ENCODE results near the gene FAM81A. TPM values are rescaled to one million over a fixed set of nuclear protein-coding genes. Genes with fewer than 3 reads are reported as not detected.

Gene FAM81A
- total RNA-seq, 1 experiment from 2014 or later = not detected

DNA sequence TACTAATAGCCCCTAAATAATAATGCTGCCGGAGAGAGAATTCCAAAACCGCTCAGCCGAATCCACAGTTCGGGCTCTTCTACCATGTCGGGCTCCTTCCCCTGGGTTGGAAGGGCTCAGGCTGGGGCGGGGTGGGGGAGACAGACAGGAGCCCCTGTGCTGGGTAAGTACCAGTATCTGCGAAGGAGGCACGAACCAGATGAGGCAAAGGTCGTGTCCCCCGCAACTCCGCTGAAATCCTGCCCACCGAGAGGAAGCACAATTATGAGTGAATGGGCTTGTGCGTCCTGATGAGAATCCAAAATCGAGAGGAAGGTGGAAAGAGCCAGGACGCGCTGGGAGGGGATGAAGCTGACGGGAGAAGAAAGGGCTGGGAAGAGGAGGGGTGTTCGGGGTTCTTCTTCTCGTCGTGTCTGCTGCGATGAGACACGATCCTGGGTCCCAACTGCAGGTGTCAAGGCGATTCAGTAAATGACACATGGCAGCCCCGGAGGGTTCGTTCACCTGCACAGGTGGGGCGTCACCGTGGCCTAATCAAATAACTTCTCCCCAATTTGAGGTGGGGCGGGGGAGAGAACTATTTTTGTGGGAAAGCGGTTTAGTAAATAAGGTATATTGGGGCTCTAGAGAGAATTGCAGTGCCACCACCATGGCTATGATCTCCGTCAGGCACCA, 707 bp upstream of the FAM81A start:
- Histone ChIP-seq H3K27ac (ENCODE audit: low read length) (no peak overlapping the region), H3K36me3 (ENCODE audit: insufficient read depth, low read length) (no peaks in the 10 kb centered on the region), H3K79me2 (ENCODE audit: low read length) (no peaks in the 10 kb centered on the region), H3K9me3 (ENCODE audit: low read length) (no peaks in the 10 kb centered on the region), H3K9ac (ENCODE audit: low read length) (peak overlapping the region; percentile 63), H3K27me3 (ENCODE audit: low read length) (0 out of 2 replicates have a peak, but pooled peaks cover 4% of the 10 kb centered on the region), H3K9me2 (replicated peaks; ENCODE audit: insufficient read depth, low read length) (no peaks in the 10 kb centered on the region), H3K4me1 (ENCODE audit: low read length) (peaks cover 13% of the 10 kb centered on the region), H3K4me3 (ENCODE audit: low read length) (peak overlapping the region; percentile 75), H4K20me1 (ENCODE audit: insufficient read depth, low read depth, low read length) (no peaks in the 10 kb centered on the region), H2AFZ (ENCODE audit: low read length) (peak overlapping the region; percentile 83), H3K4me2 (ENCODE audit: low read depth, low read length, poor library complexity, severe bottlenecking) (peak overlapping the region; percentile 84)
- no peak for DNase-seq

DNA sequence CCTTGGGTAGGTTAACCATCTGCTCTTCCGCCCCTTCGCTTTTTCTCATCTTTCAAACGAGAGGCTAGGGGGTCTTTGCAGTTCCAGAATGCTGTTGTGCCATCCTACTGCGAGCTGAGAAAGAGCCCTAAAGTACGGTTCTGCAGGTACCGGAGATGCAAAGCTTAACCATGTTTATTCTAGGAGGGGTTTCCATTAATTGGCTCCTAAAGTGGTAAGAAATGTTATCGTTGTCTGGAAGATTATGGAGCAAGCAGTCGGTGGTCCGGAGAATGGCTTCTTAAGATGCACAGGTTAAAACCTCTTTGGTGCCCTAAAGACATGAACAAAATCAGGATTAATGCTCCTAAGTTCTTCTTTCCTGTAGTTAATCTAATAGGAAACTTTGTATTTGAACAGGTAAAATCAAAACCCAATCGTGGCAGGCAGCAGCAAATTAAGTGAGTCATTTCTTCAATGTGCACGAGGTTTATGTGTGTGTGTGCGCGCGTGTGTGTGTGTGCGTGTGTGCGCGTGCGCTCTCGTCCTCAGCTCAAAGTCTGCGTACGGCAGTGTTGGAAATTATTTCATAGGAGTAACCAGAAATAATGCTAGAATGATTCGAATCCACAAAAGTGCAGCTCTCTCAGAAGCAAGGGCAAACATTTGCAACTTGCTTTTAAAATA, 772 bp downstream of the FAM81A start:
- Histone ChIP-seq H3K4me3 (ENCODE audit: low read length) (peak overlapping the region; percentile 52), H3K9ac (ENCODE audit: low read length) (peak overlapping the region; percentile 28)

DNA sequence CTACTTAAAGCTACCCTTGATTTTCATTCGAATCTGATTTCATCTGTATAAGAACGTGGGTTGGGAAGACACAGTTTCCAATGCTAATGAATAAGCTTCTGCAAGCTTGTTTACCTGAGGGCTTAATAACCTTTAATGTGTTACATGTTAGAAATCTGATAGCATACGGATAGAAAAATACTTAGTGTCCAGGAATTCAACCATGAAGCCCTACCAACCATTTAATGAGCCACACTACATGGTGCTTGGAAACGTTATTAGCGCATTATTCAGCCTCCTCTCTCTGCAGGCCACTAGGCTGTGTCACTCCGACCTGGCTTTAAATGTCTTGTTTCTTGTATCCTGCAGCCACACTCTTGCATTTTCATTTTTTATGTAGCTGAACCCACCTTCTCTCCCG, 1.6 kb downstream of the FAM81A start:
- Histone ChIP-seq H3K4me3 (ENCODE audit: low read length) (no peak overlapping the region), H3K27ac (ENCODE audit: low read length) (no peak overlapping the region), H2AFZ (ENCODE audit: low read length) (no peak overlapping the region), H3K9ac (ENCODE audit: low read length) (no peak overlapping the region), H3K9me2 (replicated peaks; ENCODE audit: insufficient read depth, low read length) (no peaks in the 10 kb centered on the region), H3K9me3 (ENCODE audit: low read length) (no peaks in the 10 kb centered on the region), H3K4me2 (ENCODE audit: low read depth, low read length, poor library complexity, severe bottlenecking) (no peak overlapping the region), H3K36me3 (ENCODE audit: insufficient read depth, low read length) (no peaks in the 10 kb centered on the region), H3K27me3 (ENCODE audit: low read length) (0 out of 2 replicates have a peak, but pooled peaks cover 4% of the 10 kb centered on the region), H4K20me1 (ENCODE audit: insufficient read depth, low read depth, low read length) (no peaks in the 10 kb centered on the region), H3K79me2 (ENCODE audit: low read length) (no peaks in the 10 kb centered on the region), H3K4me1 (ENCODE audit: low read length) (peaks cover 13% of the 10 kb centered on the region)
- DNase-seq = no peak

More for the DNA sequence above, 772 bp downstream of the FAM81A start:
- 0 out of 2 replicates have a peak, but pooled peaks cover 4% of the 10 kb centered on the region for H3K27me3 ChIP-seq (ENCODE audit: low read length)
- H3K27ac ChIP-seq (ENCODE audit: low read length) = no peak overlapping the region
- H3K9me2 ChIP-seq (replicated peaks; ENCODE audit: insufficient read depth, low read length) = no peaks in the 10 kb centered on the region
- H3K4me2 ChIP-seq (ENCODE audit: low read depth, low read length, poor library complexity, severe bottlenecking) = peak overlapping the region; percentile 67
- peaks cover 13% of the 10 kb centered on the region for H3K4me1 ChIP-seq (ENCODE audit: low read length)
- H3K9me3 ChIP-seq (ENCODE audit: low read length) = no peaks in the 10 kb centered on the region
- H3K79me2 ChIP-seq (ENCODE audit: low read length) = no peaks in the 10 kb centered on the region
- no peak for DNase-seq
- no peaks in the 10 kb centered on the region for H3K36me3 ChIP-seq (ENCODE audit: insufficient read depth, low read length)
- peak overlapping the region; percentile 35; the same call in 1 of the 2 replicates for H2AFZ ChIP-seq (ENCODE audit: low read length)
- no peaks in the 10 kb centered on the region for H4K20me1 ChIP-seq (ENCODE audit: insufficient read depth, low read depth, low read length)

DNA sequence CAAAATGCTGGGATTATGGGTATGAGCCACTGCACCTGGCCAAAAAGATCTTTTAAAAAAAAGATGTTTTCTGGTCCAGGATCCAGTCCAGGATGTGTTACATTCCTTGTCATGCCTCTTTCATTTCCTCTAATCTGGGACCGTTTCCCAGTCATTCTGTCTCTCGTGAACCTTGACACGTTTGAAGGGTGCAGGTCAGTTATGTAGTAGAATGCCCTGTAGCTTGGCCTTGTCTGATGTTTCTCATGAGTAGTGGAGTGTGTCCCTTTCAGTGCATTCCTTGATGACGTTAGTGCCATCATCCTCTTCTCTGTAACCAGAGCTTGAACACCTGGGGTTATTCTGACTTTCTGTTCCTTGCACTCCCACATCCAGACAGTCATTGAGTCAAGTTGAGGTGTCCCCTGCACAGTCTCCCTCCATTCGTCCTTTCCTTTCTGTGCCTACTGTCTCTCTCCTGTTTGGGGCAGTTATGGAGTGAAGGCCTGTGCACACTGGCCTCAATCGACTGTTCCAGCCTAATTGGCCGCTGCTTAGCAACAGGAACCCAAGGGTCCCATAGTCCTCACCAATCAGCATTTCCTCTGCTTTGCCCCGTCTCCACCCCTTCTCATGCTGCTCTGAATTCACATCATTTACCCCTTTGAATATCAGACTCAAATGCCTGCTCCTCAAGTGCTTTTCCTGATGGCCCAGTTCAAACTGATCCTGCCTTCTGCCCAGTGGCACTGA, 5.5 kb downstream of the FAM81A start:
- Histone ChIP-seq H4K20me1 (ENCODE audit: insufficient read depth, low read depth, low read length) (no peaks in the 10 kb centered on the region), H3K4me2 (ENCODE audit: low read depth, low read length, poor library complexity, severe bottlenecking) (no peak overlapping the region), H3K36me3 (ENCODE audit: insufficient read depth, low read length) (no peaks in the 10 kb centered on the region)

DNA sequence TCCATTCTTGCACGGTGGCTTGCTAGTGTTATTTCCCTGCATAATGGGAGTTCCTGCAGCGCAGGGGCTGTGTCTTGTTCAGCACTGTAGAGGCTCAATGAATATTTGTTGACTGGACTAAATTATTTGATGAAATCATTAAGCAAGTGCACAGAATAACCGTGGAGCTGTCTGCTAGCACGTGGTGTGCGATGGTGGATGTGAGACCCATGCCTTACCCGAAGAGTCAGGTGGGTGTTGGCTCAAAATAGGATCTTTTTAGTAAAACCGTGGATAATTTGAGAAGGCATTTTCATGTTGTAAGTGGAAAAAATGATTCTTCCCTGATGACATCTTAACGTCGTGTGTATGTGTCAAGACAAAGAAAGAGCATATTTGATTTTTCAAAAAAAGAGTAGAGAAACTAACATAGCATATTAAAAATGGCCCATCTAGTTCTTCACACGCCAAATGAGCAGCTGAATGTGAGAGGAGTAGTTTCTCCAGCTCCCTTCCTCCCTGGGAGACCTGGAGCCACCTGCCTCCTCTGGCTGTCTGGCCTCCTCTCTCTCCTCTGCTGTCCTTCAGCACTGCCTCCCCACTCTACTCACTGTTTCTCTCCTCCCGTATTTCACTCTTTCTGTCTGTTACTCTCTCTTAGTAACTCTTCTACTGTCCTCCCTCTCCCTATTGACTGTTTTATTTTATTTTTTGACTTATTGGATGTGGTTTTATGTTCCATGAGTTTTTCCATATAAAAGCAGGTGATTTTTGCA, 6.3 kb downstream of the FAM81A start:
- Histone ChIP-seq H3K4me3 (ENCODE audit: low read length) (no peak overlapping the region), H3K27me3 (ENCODE audit: low read length) (no peaks in the 10 kb centered on the region), H3K27ac (ENCODE audit: low read length) (no peak overlapping the region), H2AFZ (ENCODE audit: low read length) (no peak overlapping the region), H3K79me2 (ENCODE audit: low read length) (no peaks in the 10 kb centered on the region), H3K4me1 (ENCODE audit: low read length) (no peaks in the 10 kb centered on the region; the same call in 1 of the 2 replicates), H3K9me3 (ENCODE audit: low read length) (no peaks in the 10 kb centered on the region), H3K9me2 (replicated peaks; ENCODE audit: insufficient read depth, low read length) (no peaks in the 10 kb centered on the region), H3K9ac (ENCODE audit: low read length) (no peak overlapping the region), H3K36me3 (ENCODE audit: insufficient read depth, low read length) (no peaks in the 10 kb centered on the region), H4K20me1 (ENCODE audit: insufficient read depth, low read depth, low read length) (no peaks in the 10 kb centered on the region), H3K4me2 (ENCODE audit: low read depth, low read length, poor library complexity, severe bottlenecking) (no peak overlapping the region)
- DNase-seq = no peak

More for the DNA sequence above, 5.5 kb downstream of the FAM81A start:
- Histone ChIP-seq H3K4me3 (ENCODE audit: low read length) (no peak overlapping the region), H3K79me2 (ENCODE audit: low read length) (no peaks in the 10 kb centered on the region), H3K27me3 (ENCODE audit: low read length) (0 out of 2 replicates have a peak, but pooled peaks cover 2% of the 10 kb centered on the region), H3K9me3 (ENCODE audit: low read length) (no peaks in the 10 kb centered on the region), H3K9me2 (replicated peaks; ENCODE audit: insufficient read depth, low read length) (no peaks in the 10 kb centered on the region), H3K9ac (ENCODE audit: low read length) (no peak overlapping the region), H3K27ac (ENCODE audit: low read length) (no peak overlapping the region), H3K4me1 (ENCODE audit: low read length) (peaks cover 2% of the 10 kb centered on the region), H2AFZ (ENCODE audit: low read length) (no peak overlapping the region)
- no peak for DNase-seq

DNA sequence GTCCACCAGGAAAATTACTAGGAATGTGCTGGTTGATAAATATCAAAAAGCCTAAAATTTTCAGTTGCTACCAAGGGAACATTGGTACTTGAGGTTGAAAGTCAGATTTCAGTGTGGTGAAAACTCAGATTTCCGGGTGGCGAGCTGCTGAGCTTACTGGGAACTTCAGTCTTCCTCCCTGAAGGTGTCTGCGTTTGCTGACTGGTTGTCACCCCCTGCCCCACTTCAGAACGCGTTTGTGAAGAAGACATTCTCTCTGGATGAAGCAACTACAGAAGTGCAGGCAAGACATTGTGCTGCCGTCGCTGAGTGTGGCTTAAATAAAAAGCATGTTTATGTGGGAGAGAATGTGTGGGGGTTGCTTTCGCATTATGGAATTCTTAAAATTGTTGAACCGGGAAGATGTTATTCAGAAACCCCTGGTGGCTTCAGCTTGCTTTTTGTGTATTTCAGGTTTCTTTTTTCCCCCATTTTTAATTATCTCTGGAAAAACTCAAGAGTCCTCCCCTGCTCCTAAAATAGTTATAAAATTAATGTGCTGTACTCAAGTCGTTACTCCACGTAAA, 7.1 kb downstream of the FAM81A start:
- Histone ChIP-seq H3K27ac (ENCODE audit: low read length) (no peak overlapping the region), H4K20me1 (ENCODE audit: insufficient read depth, low read depth, low read length) (no peaks in the 10 kb centered on the region), H3K9me2 (replicated peaks; ENCODE audit: insufficient read depth, low read length) (no peaks in the 10 kb centered on the region), H3K9ac (ENCODE audit: low read length) (no peak overlapping the region), H3K36me3 (ENCODE audit: insufficient read depth, low read length) (no peaks in the 10 kb centered on the region), H3K4me1 (ENCODE audit: low read length) (no peaks in the 10 kb centered on the region; the same call in 1 of the 2 replicates), H3K4me2 (ENCODE audit: low read depth, low read length, poor library complexity, severe bottlenecking) (no peak overlapping the region), H3K4me3 (ENCODE audit: low read length) (no peak overlapping the region), H3K79me2 (ENCODE audit: low read length) (no peaks in the 10 kb centered on the region), H2AFZ (ENCODE audit: low read length) (no peak overlapping the region), H3K9me3 (ENCODE audit: low read length) (no peaks in the 10 kb centered on the region), H3K27me3 (ENCODE audit: low read length) (no peaks in the 10 kb centered on the region)
- DNase-seq = no peak

DNA sequence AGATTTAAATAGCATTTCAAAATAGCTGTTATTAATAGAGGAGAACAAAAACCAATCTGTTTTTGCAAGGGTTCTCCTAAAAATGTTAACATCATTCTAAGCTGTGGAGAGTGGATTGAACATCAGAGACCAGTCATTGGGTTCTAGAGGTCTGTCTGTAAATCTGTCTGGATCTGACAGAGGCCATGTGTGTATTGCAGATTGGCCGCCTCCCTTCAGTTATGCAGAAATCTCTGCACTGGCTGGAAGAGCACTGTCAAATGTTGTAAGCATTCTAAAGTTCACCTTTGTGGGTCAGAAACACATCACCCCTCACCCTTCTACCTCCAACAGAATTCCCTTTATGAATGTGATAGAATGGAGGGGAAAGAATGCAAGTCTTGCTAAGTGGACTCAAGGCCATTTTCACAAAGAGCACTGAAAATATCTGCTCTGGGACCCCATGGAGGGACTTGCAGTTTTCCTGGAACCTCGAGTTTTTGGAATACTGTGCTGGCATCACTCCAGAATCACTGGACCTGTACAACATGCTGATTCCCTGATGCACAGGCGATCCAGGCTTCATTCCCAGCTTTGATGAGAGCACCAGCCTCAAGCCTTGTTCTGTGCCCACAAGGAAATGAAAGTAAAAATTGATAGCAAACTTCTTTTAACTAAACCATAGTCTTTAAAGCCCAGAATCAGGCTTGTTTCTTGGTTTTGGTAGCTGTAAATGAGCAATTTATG, 8.4 kb downstream of the FAM81A start:
- Histone ChIP-seq H3K4me1 (ENCODE audit: low read length) (no peaks in the 10 kb centered on the region; the same call in 1 of the 2 replicates), H3K9me2 (replicated peaks; ENCODE audit: insufficient read depth, low read length) (no peaks in the 10 kb centered on the region), H3K9me3 (ENCODE audit: low read length) (no peaks in the 10 kb centered on the region), H2AFZ (ENCODE audit: low read length) (no peak overlapping the region), H3K79me2 (ENCODE audit: low read length) (no peaks in the 10 kb centered on the region), H3K9ac (ENCODE audit: low read length) (no peak overlapping the region), H3K27me3 (ENCODE audit: low read length) (no peaks in the 10 kb centered on the region), H3K4me3 (ENCODE audit: low read length) (no peak overlapping the region), H3K36me3 (ENCODE audit: insufficient read depth, low read length) (no peaks in the 10 kb centered on the region), H3K27ac (ENCODE audit: low read length) (no peak overlapping the region), H4K20me1 (ENCODE audit: insufficient read depth, low read depth, low read length) (no peaks in the 10 kb centered on the region), H3K4me2 (ENCODE audit: low read depth, low read length, poor library complexity, severe bottlenecking) (no peak overlapping the region)
- DNase-seq = no peak
